H1 (cell line): Measurements from ENCODE around the gene CHCHD6.

Experiments used
- CTBP2 ChIP-seq: IDR thresholded peaks from 2 replicates; pipeline ENCODE4 v1.7.0; 2011; ENCODE audit warnings: borderline replicate concordance, mild to moderate bottlenecking, moderate library complexity, mixed read lengths, low read length; ENCODE audit not compliant: insufficient read depth, insufficient read length
- EGR1 ChIP-seq: IDR thresholded peaks from 2 replicates; pipeline ENCODE4 v1.6.1; 2011; ENCODE audit warnings: low read depth, low read length, borderline replicate concordance
- GTF2F1 ChIP-seq: IDR thresholded peaks from 2 replicates; pipeline ENCODE4 v1.6.1; 2012; ENCODE audit warnings: low read depth, low read length, improper control_type of control experiment, borderline replicate concordance
- JUND ChIP-seq: IDR thresholded peaks from 2 replicates; pipeline ENCODE4 v1.6.1; 2011; ENCODE audit warnings: mild to moderate bottlenecking, improper control_type of control experiment, low read length
- KDM1A ChIP-seq: fragments of 200-600, 300-600 bp; sonication (generic); IDR thresholded peaks from 2 replicates; pipeline ENCODE4 v1.7.1; 2016; ENCODE audit warnings: mild to moderate bottlenecking, low read length, borderline replicate concordance
- POLR2A ChIP-seq, 2 experiments: IDR thresholded peaks; 1 replicate in 1 of 2; 2 replicates in 1 of 2; pipeline ENCODE4 v1.6.1; 2011; ENCODE audit warnings: low read depth in 2 of 2, low read length in 2 of 2, mild to moderate bottlenecking in 2 of 2; ENCODE audit errors: control extremely low read depth in 1 of 2
- POU5F1 ChIP-seq: IDR thresholded peaks from 2 replicates; pipeline ENCODE4 v1.6.1; 2011; ENCODE audit warnings: low read depth, mild to moderate bottlenecking, low read length, moderate library complexity
- ZNF274 ChIP-seq: IDR thresholded peaks from 2 replicates; pipeline ENCODE4 v1.7.0; 2012; ENCODE audit warnings: low read length, borderline replicate concordance; ENCODE audit errors: extremely low read depth
- TF ChIP-seq, protein P1 (sequence below), 3 experiments: IDR thresholded peaks; 1 replicate in 2 of 3; 2 replicates in 1 of 3; pipeline versions ENCODE4 v1.5.1 to v1.6.1; 2011; ENCODE audit warnings: low read length in 3 of 3, mild to moderate bottlenecking in 3 of 3, inconsistent platforms in 2 of 3, low read depth in 1 of 3, moderate library complexity in 1 of 3; ENCODE audit not compliant: insufficient read depth in 1 of 3; ENCODE audit errors: control extremely low read depth in 1 of 3

- TF ChIP-seq POU5F1 = no peak
- TF ChIP-seq, protein P1, sequence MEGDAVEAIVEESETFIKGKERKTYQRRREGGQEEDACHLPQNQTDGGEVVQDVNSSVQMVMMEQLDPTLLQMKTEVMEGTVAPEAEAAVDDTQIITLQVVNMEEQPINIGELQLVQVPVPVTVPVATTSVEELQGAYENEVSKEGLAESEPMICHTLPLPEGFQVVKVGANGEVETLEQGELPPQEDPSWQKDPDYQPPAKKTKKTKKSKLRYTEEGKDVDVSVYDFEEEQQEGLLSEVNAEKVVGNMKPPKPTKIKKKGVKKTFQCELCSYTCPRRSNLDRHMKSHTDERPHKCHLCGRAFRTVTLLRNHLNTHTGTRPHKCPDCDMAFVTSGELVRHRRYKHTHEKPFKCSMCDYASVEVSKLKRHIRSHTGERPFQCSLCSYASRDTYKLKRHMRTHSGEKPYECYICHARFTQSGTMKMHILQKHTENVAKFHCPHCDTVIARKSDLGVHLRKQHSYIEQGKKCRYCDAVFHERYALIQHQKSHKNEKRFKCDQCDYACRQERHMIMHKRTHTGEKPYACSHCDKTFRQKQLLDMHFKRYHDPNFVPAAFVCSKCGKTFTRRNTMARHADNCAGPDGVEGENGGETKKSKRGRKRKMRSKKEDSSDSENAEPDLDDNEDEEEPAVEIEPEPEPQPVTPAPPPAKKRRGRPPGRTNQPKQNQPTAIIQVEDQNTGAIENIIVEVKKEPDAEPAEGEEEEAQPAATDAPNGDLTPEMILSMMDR (IDR thresholded peaks at IDR 0.05; ENCODE audit: control extremely low read depth in 1 of 3, insufficient read depth in 1 of 3, low read depth in 1 of 3, low read length in 3 of 3) = no peak
- TF ChIP-seq KDM1A = no peak
- TF ChIP-seq GTF2F1 = no peak
- no peak for TF ChIP-seq POLR2A (IDR thresholded peaks at IDR 0.05; ENCODE audit: control extremely low read depth in 1 of 2, low read depth in 2 of 2, low read length in 2 of 2)
- no peak for TF ChIP-seq EGR1
- TF ChIP-seq JUND = no peak
- TF ChIP-seq ZNF274 = no peak
- TF ChIP-seq CTBP2 = no peak
Measured at GRCh38 chr3:126728680-126729079, 24.6 kb downstream of the CHCHD6 start.
